ENCODE data around the gene SPINK1.
A peak's percentile ranks its signal among the peaks of the same experiment; 100 is the strongest.

Gene SPINK1

DNA sequence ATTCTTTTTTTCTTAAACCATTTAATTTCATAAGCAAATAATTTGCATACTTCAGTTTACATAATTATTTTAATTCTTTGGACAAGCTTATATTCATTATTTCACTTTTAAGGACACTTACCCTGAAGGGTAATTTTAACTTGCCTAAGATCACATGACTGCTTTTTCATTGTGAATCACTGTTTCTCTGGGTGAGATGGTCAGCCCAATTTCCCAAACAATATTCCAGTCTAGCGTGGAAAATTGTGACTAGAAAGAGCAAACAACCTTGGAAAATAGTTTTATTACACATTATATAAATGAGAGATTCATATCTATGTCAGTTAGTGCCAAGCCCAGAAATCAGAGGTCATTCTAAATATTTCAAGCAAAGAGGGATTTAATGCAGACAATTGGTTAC is 27.5 kb downstream of the SPINK1 start:
- no peak for DNase-seq

DNA sequence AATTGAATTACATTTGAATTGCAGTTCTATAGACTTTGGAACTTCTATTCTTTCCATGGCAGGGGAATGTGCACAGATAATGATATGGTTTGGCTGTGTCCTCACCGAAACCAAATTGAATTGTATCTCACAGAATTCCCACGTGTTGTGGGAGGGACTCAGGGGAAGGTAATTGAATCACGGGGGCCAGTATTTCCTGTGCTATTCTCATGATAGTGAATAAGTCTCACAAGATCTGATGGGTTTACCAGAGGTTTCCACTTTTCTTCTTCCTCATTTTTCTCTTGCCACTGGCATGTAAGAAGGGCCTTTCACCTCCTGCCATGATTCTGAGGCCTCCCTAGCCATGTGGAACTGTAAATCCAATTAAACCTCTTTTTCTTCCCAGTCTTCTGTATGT is 28.3 kb downstream of the SPINK1 start:
- DNase-seq = peak; percentile 64 to 90 (median 79)

- DNase-seq = no peak
Measured at GRCh38 chr5:147801461-147801860, 30.0 kb downstream of the SPINK1 start.

DNA sequence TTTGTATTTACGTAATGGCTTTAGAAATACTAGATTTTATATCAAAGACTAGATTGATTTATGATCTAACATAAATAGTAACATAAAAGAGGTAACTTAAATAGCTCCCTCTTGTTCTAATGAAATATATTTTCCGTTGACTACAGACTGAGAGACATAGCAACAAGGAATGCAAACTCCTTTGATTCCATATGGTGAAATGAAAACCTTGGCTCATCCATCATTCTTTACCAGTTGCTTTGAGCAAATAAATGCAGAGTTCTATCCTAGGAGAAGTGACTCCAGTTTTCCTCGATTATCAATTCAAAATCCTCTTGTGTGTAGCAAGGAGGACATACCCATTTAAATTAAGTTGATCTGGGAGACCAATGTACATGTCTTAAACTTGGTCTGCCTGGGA is 31.0 kb downstream of the SPINK1 start:
- no peak for DNase-seq

GRCh38 chr5:147796556-147797308 is 34.7 kb downstream of the SPINK1 start:
- no peak for DNase-seq

DNA sequence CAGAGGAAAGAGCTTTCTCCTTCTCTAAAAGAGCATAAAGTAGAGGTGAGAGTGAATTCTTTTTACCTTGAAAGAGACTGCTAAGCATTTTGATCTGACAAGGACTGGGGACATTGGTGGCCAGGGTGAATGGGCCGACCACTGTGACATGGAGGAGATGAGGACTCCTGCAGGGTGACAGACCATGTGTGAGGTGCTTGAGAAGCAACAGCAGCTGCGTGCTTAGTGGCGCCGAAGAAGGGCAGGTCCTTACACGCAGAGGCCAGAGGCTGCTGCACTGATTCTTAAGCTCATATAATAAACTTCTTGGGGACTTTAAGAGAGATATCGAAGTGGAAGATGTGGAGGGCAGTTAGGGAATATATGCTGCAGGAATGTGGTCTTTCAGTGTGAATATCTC is 40.3 kb downstream of the SPINK1 start:
- DNase-seq = no peak

GRCh38 chr5:147789820-147790219 is 41.7 kb downstream of the SPINK1 start:
- DNase-seq = no peak

- DNase-seq = no peak
Measured at GRCh38 chr5:147788023-147788422, 43.4 kb downstream of the SPINK1 start.

- no peak for DNase-seq
Measured at GRCh38 chr5:147786142-147786541, 45.3 kb downstream of the SPINK1 start.

- peak; percentile 55 to 80 (median 70) for DNase-seq
Measured at GRCh38 chr5:147784146-147784987, 47.1 kb downstream of the SPINK1 start.

GRCh38 chr5:147782110-147783028 is 49.1 kb downstream of the SPINK1 start, which contains the start of gene JAKMIP2:
Gene JAKMIP2, minus strand, starts transcription at chr5:147782728. Its CDS starts 110,922 bp downstream, at chr5:147671806.
- DNase-seq = peak; percentile 52 to 85 (median 74)

GRCh38 chr5:147780924-147781573 is 50.4 kb downstream of the SPINK1 start:
- DNase-seq = no peak

DNA sequence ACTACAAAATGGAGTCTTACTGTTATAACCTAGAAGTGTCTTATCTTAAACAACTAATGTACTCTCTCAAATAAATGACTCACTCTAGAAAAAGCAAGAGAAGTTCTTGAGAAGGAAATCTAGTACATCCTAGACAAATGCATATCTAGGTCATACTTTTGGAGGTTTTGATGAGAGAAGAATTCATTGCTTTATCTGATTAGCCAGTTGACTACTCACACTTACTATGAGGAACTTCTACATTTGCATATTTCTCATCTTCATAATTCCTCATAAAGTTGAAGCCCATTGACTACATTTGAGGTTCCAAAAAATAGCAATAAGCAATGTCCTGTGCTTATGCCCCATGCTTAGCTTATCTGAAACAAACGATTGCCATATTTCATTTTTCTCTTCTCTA is 51.8 kb downstream of the SPINK1 start:
- peak in 2 of 4 experiments; percentile 18 to 20 for DNase-seq

GRCh38 chr5:147776989-147777388 is 54.5 kb downstream of the SPINK1 start:
- DNase-seq = no peak

Data from suppressor macrophage (primary cell).